T-helper 2 cell (primary cell): Measurements from ENCODE around the gene HEPN1.
A peak's percentile ranks its signal among the peaks of the same experiment; 100 is the strongest.

Experiments
- DNase-seq, 5 experiments: peaks; one replicate each; pipeline versions ENCODE4 v3.0.0 to v3.0.0-alpha.2; 2012 to 2022
- total RNA-seq, 2 donors: gene quantifications; one replicate each; lab custom pipeline; 2026; lab: John Stamatoyannopoulos, UW

The HEPN1 gene
- total RNA-seq: 0 reads per million in 2 donors

DNA sequence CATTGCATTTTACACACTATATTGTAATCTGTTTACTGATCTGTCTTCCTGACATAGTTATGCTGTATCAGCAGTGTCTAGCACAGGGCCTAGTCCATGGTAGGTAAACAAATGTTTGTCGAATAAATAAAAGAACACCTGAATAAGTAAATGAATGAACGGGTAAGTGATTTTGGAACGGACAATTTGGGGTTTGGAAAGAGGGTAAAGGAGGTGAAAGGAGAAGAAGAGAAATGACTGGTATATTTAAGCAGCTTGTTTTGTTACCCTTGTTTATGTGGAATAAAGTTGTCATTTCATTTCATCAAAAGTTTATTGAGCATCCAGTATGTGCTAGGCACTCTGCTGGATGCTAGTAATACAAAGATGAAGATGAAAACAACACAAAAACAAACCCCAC, at the start of gene HEPN1:
TSS of gene HEPN1 (plus strand) at position 301 of the 400 bp plus-strand sequence.
- DNase-seq: no peak

DNA sequence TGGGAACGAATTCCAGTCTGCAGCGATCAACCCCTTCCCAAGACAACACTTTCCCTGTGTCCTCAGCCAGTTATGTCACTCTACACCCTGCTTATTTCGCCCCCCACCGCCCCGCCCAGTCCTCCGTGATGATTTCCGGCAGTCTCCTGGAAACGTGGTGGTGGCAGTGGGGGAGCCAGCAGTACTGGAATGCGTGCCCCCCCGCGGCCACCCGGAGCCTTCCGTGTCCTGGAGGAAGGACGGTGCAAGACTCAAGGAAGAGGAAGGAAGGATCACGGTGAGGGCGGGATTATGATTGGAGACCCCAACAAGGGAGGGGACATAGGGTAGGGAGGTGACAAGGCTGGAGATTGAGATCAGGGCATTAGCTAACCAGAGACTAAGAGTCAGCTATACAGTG, 49.7 kb upstream of the HEPN1 start:
- DNase-seq: no peak

DNA sequence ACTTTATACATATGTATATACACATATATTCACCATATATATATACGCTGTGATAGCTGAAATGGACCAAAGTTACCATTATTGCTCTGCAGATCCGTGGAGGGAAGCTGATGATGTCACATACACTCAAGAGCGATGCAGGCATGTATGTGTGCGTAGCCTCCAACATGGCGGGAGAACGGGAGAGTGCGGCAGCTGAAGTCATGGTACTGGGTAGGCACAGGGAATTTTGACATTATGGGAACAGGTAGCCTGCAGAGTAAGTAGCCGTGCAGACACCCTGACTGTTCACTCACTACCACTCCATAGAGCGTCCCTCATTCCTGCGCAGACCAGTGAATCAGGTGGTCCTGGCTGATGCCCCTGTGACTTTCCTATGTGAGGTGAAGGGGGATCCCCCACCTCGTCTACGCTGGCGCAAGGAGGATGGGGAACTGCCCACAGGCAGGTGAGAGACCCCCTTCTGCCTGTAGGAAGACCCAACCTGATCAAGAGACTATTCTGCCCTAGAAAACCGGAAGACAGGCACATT, 49.1 kb upstream of the HEPN1 start:
- no peak for DNase-seq

DNA sequence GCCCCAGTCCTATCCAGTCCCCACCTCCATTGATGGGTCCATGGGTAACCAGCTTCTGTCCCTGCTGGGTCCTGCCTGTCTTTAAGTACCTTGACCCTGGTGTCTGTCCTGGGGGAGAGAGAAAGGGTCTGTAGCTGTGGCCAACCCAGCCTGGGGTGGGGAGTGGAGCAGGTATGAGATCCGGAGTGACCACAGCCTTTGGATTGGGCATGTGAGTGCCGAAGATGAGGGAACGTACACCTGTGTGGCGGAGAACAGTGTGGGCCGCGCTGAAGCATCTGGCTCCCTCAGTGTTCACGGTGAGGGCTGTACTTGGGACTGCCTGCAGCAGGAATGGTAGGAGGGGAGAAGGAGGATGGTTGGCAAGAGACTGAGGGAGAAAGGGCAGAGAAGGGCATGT, 48.6 kb upstream of the HEPN1 start:
- DNase-seq: no peak

DNA sequence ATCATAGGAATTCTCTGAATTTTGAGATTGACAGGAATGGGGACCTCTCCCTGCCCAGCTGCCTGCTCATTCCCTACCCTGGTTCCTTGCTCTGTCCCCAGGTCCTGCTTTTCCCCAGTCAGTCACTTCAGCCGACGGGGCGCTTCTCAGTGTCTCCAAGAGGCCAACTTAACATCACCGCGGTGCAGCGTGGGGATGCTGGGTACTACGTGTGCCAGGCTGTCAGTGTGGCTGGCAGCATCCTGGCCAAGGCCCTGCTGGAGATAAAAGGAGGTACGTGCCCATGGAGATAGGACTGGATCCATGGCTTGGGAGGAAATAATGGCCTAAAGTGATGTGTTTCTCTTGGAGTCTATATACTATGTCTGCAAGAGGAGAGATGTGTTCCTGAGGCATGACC, 46.8 kb upstream of the HEPN1 start:
- no peak for DNase-seq

DNA sequence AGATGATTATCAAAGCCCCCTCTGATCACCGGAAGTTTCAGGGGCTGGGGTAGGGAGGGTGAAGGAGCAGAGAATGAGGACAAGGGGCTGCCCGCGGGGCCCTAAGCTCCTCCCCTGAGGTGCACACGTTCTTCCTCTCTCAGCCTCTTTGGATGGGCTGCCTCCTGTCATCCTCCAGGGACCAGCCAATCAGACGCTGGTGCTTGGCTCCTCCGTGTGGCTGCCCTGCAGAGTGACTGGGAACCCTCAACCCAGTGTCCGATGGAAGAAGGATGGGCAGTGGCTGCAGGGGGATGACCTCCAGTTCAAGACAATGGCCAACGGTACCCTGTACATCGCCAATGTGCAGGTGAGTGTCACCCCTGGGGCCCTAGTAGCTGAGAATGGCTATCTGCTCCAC, 46.3 kb upstream of the HEPN1 start:
- DNase-seq: no peak

DNA sequence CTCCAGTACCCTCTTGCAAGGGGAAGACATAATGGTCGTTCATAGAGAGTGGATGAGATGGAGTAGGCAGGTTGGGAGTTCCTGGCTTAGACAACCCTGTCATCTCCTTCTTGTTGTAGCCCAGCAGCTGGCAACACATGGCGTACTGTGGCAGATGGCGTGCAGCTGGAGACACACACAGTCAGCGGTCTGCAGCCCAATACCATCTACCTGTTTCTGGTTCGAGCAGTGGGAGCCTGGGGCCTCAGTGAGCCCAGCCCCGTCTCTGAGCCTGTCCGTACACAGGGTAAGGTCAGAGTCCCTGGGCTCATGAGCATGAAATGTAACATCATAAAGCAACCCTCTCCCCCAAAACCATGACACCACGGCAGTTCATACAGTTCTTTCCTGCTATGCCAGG, 45.1 kb upstream of the HEPN1 start:
- DNase-seq: no peak

DNA sequence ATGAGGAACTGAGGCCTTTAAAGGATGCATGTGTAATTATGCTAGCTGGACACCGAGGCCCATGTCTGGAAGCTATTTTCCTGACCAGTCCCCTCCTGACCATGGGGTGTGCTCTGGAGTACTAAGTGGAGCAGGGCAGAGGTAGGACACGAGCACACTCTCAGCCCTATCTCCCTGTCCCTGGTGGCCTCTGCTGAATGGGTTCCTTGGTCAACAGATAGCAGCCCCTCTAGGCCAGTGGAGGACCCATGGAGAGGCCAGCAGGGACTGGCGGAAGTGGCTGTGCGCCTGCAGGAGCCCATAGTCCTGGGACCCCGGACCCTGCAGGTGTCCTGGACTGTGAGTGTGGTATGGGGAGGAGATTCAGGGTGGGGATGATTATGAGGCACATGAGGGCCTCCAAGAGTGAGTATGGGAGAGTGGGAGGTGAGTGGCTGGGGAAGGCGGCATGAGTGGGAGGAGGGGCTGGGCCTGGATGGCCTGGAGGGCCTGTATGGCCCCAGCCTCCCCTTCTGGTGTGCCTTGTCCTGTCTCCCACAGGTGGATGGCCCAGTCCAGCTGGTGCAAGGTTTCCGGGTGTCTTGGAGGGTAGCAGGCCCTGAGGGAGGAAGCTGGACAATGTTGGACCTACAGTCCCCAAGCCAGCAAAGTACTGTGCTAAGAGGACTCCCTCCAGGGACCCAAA, 44.3 kb upstream of the HEPN1 start:
- no peak for DNase-seq

DNA sequence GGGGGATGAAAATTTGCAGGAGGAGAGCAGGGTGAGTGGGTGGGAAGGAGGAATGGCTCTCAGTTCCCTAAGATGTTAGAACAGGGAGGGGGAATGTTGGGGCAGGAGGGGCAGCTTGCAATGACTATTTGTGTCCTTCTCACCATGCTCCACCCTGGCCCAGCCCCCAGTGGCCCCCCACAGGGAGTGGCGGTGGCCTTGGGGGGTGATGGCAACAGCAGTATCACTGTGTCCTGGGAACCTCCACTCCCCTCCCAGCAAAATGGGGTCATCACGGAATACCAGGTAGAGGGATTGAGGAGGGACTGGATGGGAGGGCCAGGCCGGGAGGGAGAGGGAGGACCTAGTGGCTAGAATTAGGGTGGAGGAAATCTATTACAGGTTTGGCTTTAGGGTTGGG, 43.6 kb upstream of the HEPN1 start:
- DNase-seq: no peak

DNA sequence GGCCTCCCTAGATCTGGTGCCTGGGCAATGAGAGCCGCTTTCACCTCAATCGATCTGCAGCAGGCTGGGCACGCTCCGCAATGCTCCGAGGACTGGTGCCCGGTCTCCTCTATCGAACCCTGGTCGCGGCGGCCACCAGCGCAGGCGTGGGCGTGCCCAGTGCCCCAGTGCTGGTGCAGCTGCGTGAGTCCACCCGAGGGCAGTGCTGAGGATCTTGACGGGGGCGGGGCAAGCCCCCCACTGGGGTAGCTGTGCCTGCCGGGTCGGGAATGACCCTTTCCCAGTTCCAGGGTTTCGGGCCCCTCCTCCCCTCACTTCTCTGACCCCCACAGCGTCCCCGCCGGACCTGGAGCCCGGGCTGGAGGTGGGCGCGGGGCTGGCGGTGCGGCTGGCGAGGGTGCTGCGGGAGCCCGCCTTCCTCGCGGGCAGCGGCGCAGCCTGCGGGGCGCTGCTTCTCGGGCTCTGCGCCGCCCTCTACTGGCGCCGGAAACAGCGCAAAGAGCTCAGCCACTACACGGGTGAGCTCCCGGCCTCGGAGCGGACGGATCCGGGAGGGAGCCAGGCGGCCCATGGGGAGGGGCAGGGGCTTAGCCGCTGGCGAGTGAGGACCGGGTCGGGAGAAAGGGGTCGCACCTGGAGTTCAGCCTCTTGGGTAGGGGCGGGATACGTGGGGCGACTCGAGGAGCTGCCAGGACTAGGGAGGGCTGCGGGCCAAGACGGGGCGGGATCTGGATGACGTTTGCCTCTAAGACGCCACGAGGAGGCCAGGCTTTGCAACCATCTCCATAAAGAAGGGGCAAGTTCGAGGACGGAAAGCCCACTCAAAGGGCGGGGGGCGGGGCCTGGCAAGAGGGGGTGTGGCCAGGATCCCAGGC, 42.9 kb upstream of the HEPN1 start:
- peak; percentile 43 to 86 (median 64) for DNase-seq

DNA sequence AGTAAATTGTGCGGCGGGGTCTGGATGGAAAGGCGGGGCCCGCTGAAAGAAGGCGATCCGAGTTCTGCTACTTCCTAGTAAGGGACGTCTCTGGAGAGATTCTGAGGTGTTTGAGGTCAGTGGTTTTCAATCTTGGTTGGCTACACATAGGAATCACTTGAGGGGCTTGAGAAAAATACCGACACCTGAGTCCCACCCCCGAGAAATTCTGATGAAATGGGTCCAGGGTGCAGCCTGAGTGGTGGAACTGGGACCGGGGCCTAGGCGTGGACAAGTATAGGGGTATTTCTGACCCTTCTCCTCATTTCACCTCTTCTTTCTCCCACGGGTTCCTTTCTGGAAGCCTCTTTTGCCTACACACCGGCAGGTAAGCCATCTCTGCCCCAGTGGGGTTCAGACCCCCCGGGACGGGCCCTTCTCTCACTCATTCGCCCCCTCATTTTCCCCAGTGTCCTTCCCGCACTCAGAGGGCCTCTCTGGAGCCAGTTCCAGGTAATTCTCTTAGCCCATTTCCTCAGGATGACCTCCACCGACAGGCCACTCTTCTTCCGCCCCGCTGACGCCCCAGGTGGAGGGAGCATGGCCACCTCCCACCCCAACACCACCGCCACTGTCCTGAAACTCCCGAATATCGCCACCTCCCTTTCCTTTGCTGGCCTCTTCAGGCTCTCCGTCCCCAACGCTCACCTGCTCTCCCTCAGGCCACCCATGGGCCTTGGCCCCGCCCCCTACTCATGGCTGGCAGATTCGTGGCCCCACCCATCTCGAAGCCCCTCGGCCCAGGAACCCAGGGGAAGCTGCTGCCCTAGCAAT, 42.0 kb upstream of the HEPN1 start:
- DNase-seq: no peak

DNA sequence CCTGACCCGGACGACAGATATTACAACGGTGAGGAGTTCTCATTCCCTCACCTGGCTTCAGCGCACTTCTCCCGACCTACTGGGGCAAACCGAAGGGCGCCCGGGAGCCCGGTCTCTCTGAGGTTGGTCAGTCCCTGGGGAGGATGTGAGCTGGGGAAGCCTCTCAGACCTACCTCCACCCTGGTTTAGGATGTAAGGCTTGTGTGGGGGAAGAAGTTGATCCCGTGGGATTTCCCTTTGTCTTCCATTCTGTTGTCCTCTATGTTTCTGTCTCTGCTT, 41.5 kb upstream of the HEPN1 start:
- DNase-seq: no peak

DNA sequence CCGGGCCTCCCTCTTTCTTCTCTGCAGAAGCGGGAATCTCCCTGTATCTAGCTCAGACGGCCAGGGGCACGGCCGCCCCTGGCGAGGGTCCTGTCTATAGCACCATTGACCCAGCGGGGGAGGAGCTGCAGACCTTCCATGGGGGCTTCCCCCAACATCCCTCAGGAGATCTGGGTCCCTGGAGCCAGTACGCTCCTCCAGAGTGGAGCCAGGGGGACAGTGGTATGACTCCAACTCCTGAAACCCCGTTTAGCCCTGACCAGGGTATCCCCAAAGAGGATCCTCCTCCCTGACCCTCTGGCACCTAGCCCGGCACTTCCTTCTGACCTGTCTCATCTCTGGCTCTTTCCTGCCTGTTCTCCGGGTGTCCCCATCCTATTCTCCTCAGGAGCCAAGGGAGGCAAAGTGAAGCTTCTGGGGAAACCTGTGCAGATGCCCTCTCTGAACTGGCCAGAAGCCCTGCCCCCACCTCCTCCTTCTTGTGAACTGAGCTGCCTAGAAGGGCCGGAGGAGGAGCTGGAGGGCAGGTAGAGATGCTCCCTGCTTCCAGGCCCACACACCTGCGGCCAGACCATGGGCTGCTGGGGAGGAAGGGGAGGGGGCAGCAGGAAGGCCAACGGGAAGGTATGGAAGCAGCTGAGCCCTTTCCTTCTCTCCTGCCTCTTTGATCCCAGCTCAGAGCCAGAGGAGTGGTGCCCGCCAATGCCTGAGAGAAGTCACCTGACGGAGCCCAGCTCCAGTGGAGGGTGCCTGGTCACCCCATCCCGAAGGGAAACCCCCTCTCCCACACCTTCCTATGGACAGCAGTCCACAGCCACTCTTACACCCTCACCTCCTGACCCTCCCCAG, 40.9 kb upstream of the HEPN1 start:
- no peak for DNase-seq

DNA sequence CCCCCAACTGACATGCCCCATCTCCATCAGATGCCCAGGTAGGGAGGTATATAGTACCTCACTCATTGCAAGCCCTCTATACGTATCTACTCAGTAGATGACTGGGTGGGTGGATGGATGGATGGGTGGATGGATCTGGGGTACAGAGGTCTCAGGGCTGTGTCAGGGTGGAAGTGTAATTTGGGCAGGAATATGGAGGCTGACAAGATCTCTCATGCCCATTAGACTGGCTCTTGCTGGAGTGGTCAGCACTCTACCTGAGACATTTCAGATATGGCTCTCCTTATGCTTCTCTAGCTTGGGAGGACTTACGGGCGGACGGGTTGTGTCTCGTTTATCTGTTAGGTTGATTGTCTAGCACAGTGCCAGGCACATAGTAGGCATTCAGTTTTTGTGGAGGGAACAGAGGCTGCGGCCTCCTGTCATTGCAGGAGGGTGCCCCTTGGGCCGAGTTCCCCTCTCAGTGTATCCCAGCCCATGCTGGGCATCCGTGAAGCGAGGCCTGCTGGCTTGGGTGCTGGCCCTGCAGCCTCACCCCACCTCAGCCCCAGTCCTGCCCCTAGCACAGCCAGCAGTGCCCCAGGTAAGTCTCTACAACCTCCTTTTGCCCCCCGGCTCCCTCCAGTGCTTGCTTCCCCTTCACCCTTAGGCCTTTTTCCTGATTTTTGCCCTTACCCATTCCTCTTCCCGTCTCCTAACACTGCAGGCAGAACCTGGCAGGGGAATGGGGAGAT, 40.1 kb upstream of the HEPN1 start:
- no peak for DNase-seq

DNA sequence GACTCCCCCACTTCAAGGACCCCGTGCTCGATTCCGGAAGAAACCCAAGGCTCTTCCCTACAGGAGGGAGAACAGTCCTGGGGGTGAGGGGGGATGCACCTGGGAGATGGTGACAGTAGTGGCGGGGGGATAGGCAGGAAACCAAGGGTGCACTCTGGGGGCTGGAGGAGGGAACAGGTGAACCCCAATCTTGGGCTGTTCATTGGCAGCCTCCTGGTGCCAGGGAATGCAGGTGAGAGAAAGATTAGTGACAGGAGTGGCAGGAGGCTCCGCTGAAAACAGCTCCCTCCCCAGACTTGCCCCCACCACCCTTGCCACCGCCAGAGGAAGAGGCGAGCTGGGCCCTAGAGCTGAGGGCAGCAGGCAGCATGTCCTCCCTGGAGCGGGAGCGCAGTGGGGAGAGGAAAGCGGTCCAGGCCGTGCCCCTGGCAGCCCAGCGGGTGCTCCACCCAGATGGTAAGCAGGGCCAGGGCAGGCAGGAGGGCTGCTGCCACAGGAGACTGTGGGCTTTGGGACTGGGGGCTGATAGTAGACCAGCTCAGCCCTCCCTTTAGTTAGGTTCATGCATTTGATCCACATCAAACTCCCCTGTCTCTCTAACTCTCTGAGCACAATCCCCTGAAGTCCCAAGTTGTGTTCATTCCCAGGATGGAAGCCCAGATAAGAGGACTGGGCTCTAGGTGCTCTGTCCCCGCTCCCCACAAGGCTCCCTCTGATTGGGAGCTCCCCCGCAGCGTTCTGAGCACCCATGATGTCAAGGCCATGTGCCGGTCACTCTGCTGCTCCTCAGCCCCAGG, 39.4 kb upstream of the HEPN1 start:
- DNase-seq: no peak

DNA sequence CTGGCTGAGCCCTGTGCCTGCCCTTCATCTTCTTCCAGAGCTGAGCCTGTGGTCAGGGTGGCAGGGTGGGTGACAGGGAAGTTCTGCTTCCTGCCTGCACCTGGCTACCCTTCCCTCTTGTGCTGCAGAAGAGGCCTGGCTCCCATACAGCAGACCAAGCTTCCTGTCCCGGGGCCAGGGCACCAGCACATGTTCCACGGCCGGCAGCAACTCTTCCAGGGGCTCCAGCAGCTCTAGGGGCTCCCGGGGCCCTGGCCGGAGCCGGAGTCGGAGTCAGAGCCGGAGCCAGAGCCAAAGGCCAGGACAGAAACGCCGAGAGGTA, 38.8 kb upstream of the HEPN1 start:
- DNase-seq: no peak

DNA sequence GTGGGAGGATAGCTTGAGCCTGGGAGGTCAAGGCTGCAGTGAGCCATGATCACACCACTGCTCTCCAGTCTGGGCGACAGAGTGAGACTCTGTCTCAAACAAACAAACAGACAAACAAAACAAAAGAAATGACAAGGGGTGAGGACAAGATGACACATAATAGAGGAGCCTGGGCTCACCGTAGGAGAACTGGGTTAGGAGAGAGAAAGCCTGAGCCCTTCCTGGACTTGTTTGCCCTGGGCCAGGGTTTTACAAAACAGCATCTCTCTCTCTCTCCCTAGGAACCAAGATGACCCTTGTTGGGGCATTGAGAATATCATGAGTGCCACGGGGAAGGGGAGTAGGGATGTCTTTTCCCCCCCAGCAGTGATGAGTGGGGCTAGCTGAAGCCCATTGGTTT, 38.1 kb upstream of the HEPN1 start:
- DNase-seq: no peak

DNA sequence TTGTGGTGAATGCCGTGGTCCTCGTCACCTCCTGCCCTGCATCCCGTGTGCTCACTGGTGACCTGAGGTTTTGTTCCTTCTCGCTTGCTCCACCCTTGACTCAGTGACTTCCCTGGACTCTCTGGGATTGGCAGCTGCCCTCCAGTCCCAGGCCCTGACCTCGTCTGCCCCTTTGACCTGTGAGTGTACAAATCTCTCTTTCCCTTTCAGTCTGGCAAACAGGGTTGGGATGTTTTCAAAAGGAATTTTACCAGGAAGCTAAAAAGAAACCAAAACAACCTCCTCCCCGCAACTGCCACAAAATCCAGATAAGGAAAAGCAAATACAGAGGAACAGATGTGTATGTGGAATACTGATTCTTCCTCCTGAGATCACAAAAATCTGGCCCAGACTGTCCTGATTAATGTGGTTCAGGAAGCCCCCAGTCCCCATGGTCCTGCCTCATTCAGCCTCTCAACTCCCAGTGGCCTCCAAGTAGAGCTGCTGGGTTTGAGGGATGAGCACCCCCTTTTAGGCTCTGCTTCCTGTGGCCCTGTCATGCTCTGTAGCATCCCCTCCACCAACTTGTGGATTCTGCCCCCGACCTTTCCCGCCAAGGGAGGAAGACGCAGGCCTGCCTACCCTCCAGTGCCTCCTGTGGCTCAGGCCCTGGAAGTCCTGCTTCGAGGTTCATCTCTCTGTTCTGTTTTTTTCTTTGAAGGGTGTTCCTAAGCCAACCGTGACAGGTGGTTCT, 36.5 kb upstream of the HEPN1 start:
- DNase-seq: no peak

DNA sequence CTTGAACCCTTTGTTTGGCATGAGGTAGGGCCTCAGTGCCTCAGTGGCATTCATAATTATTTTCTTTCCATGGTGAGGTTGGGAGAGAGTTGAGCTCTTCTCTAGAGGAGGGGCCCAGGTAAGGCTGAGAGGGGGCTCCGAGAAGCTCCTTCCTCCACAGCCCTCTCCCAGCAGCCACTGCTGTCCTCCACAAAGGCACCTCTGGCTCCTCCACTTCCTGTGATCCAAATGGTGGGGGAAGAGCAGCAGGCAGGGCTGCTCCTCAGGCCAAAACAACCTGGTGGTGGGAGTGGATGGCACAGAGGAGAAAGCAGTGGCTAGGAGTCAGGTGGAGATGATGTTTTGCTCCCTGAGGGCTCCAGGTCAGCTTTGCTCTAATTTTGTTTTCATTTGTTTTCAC, 34.7 kb upstream of the HEPN1 start:
- DNase-seq: no peak

DNA sequence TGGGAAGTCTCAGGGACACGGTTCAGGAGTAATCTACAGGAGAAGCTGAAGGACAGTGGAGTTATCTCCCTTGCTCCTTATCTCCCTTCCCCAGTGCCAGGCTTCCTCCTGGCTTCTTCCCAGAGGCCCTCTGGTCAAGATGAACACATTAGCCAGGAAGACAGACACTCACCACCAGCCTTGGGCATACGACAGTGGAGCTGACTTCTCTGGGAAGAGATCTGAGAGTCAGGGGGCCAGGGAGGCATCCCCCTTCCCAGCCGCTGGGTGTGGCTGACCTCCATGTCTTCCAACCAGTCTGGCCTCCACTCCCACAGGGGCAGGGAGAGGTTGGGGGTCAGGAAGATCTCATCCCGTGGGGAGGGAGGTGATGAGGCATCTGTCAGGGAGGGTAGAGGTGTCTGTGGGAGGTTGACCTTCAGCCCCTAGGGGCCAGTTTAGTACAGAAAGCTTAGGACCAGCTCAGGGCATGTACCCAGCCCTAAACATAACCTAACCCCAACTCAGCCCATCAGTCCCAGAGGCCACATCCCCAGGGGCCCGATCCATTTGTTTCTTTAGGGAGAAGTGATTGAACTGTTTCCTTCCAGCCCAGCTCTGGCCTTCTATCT, 34.1 kb upstream of the HEPN1 start:
- no peak for DNase-seq
